Body of pancreas (tissue), 4 donors: ENCODE data around the gene COL28A1. TPM values are rescaled to one million over a fixed set of nuclear protein-coding genes. Genes with fewer than 3 reads are reported as not detected.

Experiments
- ATAC-seq: fragments of 150-250 bp; one replicate; pipeline ENCODE4 v1.9.1; 2016
- DNase-seq, 4 donors: peaks; one replicate each; pipeline ENCODE4 v3.0.0-alpha.2; 2019
- H3K27ac ChIP-seq, 4 donors: fragments of 200-600 bp; sonication (generic); 1 replicate in 3 of 4; 2 replicates in 1 of 4; pipeline versions ENCODE4 v1.5.1 to v1.6.1; 2016 to 2019; ENCODE audit warnings: mild to moderate bottlenecking in 1 of 4, mixed read lengths in 1 of 4, moderate library complexity in 1 of 4
- H3K27me3 ChIP-seq, 2 donors: fragments of 200-600 bp; sonication (generic); one replicate each; pipeline ENCODE4 v1.6.0; 2016; ENCODE audit warnings: mild to moderate bottlenecking in 1 of 2
- H3K36me3 ChIP-seq, 2 donors: fragments of 200-600 bp; sonication (generic); replicated peaks in 1 of 2; 2 replicates each; pipeline ENCODE4 v1.5.1; 2016; ENCODE audit warnings: low read depth in 2 of 2; ENCODE audit not compliant: insufficient read depth in 1 of 2
- H3K4me1 ChIP-seq: fragments of 200-600 bp; sonication (generic); one replicate; pipeline ENCODE4 v1.6.0; 2016
- H3K4me3 ChIP-seq, 2 donors: fragments of 200-600 bp; sonication (generic); 1 replicate in 1 of 2; 2 replicates in 1 of 2; pipeline ENCODE4 v1.5.1; 2016 to 2019
- H3K9me3 ChIP-seq, 3 donors: fragments of 200-600 bp; sonication (generic); 1 replicate in 2 of 3; 2 replicates in 1 of 3; pipeline ENCODE4 v1.5.1; 2016
- CTCF ChIP-seq, 7 experiments: fragments of 450-650 bp in 4 of 7; fragments of 200-600 bp in 3 of 7; sonication (generic) in 3 of 7; IDR thresholded peaks; one replicate each; pipeline ENCODE4 v1.5.1; 2016 to 2019; ENCODE audit warnings: antibody characterized with exemption in 7 of 7
- POLR2A ChIP-seq, 3 donors: fragments of 450-650 bp; IDR thresholded peaks; one replicate each; pipeline ENCODE4 v1.6.1; 2016; ENCODE audit warnings: antibody characterized with exemption in 3 of 3, mild to moderate bottlenecking in 2 of 3
- WGBS, 2 donors: methylation state at CpG; one replicate each; pipeline ENCODE4 v1.1.5; 2017; 5-methylcytosine and 5-hydroxymethylcytosine counted together
- intact Hi-C: fragments of 100-400 bp; cut with DNase I; formaldehyde crosslinking; loops from one replicate; pipeline ENCODE4 v1.15.1; 2023
- total RNA-seq, 2 donors: library from RNA; depleted of rRNA; stranded (reverse); fragments of >200 nt; gene quantifications; one replicate each; pipeline ENCODE4 v1.1.0, GENCODE V29; 2016

The COL28A1 gene
- total RNA-seq, 2 donors from 2014 or later, result 13.8 to 16.9 TPM

- intact Hi-C loops, result no loop called here
- Histone ChIP-seq H3K4me3 (no peak overlapping the region), H3K27me3 (no peaks in the 10 kb centered on the region), H3K27ac (no peak overlapping the region), H3K9me3 (no peaks in the 10 kb centered on the region), H3K36me3 (no peaks in the 10 kb centered on the region), H3K4me1 (no peaks in the 10 kb centered on the region)
- 56 to 60% methylated on average over 4 of the region's 4 CpGs for WGBS, 2 donors
- ATAC-seq, result no peak
- no peak for DNase-seq
- TF ChIP-seq CTCF (IDR thresholded peaks at IDR 0.05) (no peak), POLR2A (IDR thresholded peaks at IDR 0.05) (no peak)
These were observed 204.2 kb downstream of the COL28A1 start for GRCh38 chr7:7331523-7331922.

GRCh38 chr7:7330997-7331396, 204.7 kb downstream of the COL28A1 start:
- WGBS, 2 donors, result 57 to 60% methylated on average over 2 of the region's 2 CpGs
- no peak overlapping the region for H3K27ac ChIP-seq

GRCh38 chr7:7329326-7329725, 206.3 kb downstream of the COL28A1 start:
- no peak for DNase-seq
- 15 to 27% methylated on average over 1 of the region's 1 CpG for WGBS, 2 donors

More at GRCh38 chr7:7330997-7331396, 204.7 kb downstream of the COL28A1 start:
- ATAC-seq, result no peak
- H3K27me3 ChIP-seq, result no peaks in the 10 kb centered on the region
- no peaks in the 10 kb centered on the region for H3K4me1 ChIP-seq
- H3K36me3 ChIP-seq, result no peaks in the 10 kb centered on the region
- H3K9me3 ChIP-seq, result no peaks in the 10 kb centered on the region
- no peak for DNase-seq
- TF ChIP-seq POLR2A (IDR thresholded peaks at IDR 0.05) (no peak), CTCF (IDR thresholded peaks at IDR 0.05) (no peak)
- intact Hi-C loops, result no loop called here
- H3K4me3 ChIP-seq, result no peak overlapping the region

DNA sequence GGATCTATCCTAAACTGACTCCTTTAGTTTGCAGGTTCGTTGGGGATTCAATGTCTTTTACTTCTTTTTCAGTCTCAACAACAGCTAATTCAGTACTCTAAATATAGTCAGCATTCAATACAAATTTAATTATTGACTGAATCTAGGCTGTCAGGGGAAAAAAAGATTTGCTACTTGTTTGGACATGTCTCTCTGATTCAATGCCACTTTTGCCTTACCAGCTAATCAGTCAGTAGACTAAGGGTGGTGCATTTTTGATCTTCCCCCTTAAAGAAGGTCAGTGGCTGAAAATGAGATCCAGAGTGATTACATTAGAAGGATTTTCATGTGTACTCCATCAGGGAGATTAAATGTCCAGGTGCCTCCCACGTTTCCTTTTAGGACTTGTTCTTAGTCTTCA, 208.2 kb downstream of the COL28A1 start:
- no peak for TF ChIP-seq CTCF (IDR thresholded peaks at IDR 0.05)
- no peak for TF ChIP-seq POLR2A (IDR thresholded peaks at IDR 0.05)
- Histone ChIP-seq H3K4me3 (no peak overlapping the region), H3K9me3 (no peaks in the 10 kb centered on the region), H3K36me3 (no peaks in the 10 kb centered on the region), H3K27me3 (no peaks in the 10 kb centered on the region), H3K4me1 (no peaks in the 10 kb centered on the region), H3K27ac (no peak overlapping the region)
- 37 to 41% methylated on average over 2 of the region's 2 CpGs for WGBS, 2 donors
- DNase-seq, result no peak
- ATAC-seq, result no peak
- intact Hi-C loops, result no loop called here

More at GRCh38 chr7:7329326-7329725, 206.3 kb downstream of the COL28A1 start:
- H3K27ac ChIP-seq, result no peak overlapping the region
- H3K4me3 ChIP-seq, result no peak overlapping the region
- H3K36me3 ChIP-seq, result no peaks in the 10 kb centered on the region
- ATAC-seq, result no peak
- no peaks in the 10 kb centered on the region for H3K4me1 ChIP-seq
- H3K9me3 ChIP-seq, result no peaks in the 10 kb centered on the region
- H3K27me3 ChIP-seq, result no peaks in the 10 kb centered on the region
- intact Hi-C loops, result no loop called here
- TF ChIP-seq CTCF (IDR thresholded peaks at IDR 0.05) (no peak), POLR2A (IDR thresholded peaks at IDR 0.05) (no peak)

GRCh38 chr7:7324698-7325097, 211.0 kb downstream of the COL28A1 start:
- no peak for ATAC-seq
- Histone ChIP-seq H3K9me3 (no peaks in the 10 kb centered on the region), H3K4me3 (no peak overlapping the region), H3K4me1 (no peaks in the 10 kb centered on the region), H3K27ac (no peak overlapping the region), H3K27me3 (no peaks in the 10 kb centered on the region), H3K36me3 (no peaks in the 10 kb centered on the region)
- DNase-seq, result no peak
- WGBS, 2 donors, result 75 to 77% methylated on average over 3 of the region's 3 CpGs
- intact Hi-C loops, result no loop called here
- no peak for TF ChIP-seq CTCF (IDR thresholded peaks at IDR 0.05)
- TF ChIP-seq POLR2A (IDR thresholded peaks at IDR 0.05), result no peak
